NCI-H1694 (cell line): ENCODE results near the gene DOCK2.
A peak's percentile ranks its signal among the peaks of the same experiment; 100 is the strongest.
"Not testable (repeated sequence)": the region's sequence is repeated elsewhere in the genome, so short reads cannot be mapped to it uniquely, and the experiment has no call there.

Source experiments
- DNase-seq: peaks from one replicate; lab custom pipeline; 2025; lab: John Stamatoyannopoulos, UW

The DOCK2 gene

DNA sequence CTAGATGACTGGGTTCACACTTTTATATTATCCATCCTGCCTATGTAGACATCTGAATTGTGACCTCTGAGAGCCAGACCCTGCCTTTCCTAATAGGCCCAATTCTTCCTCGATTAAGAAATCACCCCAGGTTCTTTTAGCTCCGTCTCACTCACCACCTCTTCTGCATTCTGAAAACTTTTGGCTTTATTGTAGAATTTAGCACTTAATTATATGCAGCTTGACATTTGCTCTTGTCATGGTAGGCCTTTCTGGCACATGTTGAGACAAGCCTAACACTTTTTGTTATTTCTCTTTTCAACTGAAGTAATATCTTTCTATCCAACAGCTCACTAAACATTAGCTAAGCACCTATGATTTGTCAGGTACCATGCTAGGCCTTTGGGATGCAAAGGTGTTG, 180.0 kb downstream of the DOCK2 start:
- no peak for DNase-seq

DNA sequence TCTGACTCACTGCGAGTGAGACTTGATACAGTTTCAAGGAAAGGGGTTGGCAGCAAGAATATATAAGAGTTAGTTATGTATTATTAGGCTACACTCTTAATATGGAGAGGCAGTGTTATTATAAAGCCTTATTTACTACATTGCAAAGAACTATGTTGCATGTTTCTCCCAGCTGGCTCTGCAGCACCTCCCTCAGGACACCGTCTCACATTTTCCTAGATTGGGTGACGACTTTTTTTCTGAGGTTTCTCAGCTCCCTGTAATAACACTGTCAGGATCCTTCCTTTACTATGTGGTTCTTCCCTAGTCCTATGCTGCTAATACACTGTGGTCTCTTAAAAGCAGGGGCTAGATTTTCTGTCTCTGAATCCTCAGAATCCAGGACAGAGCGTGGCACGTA, 189.5 kb downstream of the DOCK2 start:
- DNase-seq: no peak

DNA sequence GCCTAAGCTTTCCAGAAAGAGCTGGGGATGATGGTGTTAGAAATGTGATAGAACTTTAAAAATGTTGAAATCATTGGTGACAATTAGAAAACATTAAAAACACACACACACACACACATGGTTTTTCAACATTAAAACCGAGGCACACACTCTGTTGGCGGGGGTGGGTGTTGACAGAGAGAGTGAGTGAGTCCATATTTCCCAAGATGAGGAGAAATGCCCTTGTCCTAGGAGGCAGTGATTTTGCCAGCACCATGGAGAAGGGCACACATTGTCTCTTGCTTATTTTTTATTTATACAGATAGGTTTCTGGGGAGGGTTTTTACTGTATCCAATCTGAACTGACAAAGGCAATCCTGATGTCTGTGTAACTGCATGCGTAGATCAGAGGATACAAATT, 190.7 kb downstream of the DOCK2 start:
- no peak for DNase-seq

DNA sequence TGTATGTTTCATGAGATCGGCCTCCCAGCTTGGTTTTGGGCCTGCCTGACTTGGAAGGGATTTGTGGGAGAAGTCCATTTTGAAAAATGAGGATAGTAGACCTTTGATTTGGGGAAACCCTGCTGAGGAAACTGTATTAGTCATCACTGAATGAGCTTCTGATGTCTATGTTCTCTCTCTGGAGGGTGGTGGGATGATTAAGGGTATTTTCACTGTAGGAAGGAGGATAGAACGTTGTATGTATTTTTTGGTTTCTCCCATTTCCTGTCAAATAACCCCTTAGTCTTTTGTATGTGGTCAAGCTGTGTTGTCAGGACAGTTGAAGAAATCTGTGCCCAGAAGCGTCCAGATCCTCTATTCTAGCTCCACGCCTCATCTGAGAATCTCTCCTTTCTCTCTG, 191.3 kb downstream of the DOCK2 start:
- DNase-seq: no peak

DNA sequence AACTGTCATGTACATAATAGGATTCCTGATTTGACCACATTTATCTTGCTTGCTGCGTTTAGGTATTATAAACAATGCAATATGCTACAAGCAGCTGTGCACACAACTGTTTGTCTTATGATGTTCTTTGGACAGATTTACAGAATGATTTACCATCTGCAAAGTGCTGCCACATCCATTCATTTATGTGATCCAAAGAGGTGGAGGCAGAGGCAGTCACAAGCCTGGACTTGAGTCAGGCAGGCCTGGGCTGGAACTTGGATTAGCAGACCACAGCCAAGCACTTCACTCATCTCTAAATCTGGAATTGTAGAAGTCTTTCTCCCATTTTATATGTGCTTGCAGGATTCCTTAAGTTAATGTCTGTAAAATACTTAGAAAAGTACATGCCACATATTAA, 194.3 kb downstream of the DOCK2 start:
- DNase-seq: peak; percentile 76

DNA sequence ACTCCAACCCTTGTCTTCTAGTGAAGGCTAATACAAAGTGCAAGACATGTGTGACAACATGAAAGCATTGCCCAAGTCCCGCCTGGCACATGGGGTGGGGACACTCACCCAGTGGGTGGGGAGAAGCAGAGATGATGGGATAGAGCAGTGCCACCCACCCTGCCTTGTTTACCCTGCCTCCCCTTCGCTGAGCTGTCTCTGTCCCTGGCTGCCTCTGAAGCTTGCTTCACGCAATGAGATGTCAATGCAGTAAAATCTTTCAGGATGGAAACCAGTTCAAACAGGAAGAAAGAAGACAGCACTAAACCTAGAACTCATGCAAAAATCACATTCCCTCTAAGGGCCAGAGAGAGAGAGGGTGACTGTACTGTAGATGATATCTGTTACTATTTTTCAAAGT, 195.2 kb downstream of the DOCK2 start:
- no peak for DNase-seq

DNA sequence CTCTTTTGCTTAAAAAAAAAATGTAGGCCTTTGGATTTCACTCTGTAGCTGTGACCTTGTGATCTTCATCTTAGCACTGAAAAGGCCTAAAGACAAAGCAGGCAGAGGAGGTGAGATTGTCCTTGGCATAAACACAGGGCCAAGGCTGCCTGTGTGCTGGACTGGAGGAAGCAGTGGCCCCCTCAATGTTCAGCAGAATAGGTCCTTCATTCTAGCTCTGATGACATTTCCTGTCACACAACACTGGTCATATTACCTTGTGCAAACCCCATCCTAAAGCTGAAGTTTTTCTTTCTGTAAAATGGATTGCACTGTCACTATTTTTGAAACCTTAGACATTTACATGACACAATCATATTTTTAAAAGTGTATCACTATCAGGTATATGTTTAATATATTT, 195.8 kb downstream of the DOCK2 start:
- DNase-seq: no peak

DNA sequence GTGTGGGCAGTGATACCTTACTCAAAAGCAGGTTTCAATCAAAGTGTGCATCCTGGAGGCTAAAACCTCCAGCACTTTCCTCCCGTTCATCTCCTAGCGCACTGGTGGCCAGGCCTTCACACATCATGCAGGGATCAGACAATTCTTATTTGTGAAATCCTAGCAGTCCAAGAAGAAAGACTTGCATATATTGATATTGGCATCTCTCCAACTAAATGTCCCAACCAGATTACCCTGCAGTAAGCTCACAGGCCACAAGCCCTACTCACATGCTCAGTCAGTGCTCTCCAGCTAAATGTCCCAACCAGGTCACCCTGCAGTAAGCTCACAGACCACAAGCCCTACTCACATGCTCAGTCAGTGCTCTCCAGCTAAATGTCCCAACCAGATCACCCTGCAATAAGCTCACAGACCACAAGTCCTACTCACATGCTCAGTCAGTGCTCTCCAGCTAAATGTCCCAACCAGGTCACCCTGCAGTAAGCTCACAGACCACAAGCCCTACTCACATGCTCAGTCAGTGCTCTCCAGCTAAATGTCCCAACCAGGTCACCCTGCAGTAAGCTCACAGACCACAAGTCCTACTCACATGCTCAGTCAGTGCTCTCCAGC, 196.7 kb downstream of the DOCK2 start:
- DNase-seq: not testable (repeated sequence)

DNA sequence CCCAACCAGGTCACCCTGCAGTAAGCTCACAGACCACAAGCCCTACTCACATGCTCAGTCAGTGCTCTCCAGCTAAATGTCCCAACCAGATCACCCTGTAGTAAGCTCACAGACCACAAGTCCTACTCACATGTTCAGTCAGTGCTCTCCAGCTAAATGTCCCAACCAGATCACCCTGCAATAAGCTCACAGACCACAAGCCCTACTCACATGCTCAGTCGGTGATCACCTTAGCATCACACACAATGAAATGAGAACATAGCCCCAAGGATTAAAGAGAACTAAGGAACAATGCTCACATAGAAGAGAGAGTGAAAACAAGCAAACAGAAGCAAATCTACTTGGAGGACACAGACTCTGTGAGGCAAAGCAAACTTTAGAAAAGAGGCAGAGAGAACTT, 197.5 kb downstream of the DOCK2 start:
- DNase-seq: not testable (repeated sequence)

DNA sequence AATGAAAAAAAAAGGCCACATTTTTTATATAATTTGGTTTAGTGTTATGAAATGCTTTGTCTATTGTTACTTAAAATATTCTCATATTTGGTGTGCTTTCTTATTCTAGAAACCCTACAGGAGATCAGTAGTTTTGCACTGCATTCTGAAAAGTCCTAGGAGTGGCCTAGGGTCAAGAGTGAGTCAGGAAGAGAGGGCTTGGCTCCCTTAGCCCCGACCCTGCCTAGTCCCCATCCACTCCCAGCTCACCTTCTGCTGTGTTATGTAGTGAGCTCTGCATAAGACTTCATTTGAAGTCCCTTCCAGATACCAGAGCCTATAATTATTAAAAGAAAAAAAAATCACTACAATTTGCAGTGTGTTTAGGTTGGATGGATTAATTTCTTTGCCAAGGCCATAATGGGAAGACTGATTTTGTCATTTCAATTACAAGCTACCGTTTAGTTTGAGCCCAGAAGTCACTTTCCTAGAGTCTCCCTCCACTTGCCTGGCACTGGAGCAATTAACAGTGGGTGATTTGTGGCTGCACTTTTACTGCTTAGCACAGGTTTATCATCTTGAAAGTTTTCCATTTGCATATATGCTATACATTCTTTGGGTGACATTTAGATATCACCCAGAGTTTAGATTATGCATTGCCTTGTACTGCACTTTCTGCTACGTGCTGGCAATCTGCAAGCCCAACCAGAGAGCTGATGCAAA, 199.9 kb downstream of the DOCK2 start:
- DNase-seq: no peak

DNA sequence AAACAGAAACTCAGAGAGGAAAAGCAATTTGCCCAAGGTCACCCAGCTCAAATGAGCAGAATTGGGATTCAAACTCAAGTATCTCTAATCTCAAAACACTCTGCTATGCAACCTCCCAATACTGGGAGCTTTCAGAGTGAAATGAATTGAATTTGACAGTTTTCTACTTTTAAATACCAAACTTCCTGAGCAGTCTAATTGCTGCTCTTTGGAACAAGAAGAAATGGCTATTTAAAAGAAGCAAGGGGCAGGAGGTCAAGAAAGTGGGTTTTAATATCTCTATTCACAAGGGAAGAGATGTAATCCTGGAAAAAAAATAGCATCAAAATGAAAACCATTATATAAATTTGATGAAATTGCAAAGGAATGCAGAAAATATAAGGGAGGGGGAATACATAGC, 200.6 kb downstream of the DOCK2 start:
- DNase-seq: no peak

DNA sequence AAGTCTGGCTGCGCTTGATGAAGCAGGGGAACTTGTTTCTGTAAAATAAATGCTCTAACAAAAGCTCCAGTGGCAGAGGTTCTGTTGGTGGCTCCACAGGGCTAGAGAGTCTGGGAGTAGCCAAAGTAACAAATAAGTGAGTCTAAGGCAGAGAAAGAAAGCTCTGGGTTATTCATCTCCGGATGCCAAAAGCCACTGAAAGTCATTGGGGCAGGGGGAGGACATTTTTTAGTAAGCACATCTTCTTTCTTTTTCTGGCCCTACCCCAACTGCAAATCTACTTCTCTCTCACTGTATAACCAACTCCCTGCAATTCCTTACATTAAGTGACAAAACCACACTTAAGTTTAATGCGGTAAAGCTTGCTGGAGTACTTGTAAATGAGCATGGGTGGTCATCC, 201.6 kb downstream of the DOCK2 start:
- DNase-seq: no peak

DNA sequence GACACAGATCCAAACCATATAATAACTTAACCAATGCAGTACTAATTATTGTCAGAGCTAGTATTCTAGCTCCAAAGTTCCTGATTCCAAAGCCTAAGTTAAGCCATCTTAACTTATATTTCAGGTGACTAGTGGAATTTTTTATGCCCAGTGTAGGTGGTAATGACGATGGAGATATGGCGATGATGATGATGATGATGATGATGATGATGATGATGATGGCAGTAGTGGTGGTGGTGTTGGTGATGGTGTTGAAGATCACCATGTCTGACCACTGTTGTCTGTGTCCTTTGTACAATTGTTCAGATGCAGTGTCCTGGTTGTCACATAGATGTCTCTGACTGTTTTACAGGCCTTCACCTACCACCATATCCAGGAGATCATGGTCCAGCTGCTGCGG, 203.3 kb downstream of the DOCK2 start:
- no peak for DNase-seq

DNA sequence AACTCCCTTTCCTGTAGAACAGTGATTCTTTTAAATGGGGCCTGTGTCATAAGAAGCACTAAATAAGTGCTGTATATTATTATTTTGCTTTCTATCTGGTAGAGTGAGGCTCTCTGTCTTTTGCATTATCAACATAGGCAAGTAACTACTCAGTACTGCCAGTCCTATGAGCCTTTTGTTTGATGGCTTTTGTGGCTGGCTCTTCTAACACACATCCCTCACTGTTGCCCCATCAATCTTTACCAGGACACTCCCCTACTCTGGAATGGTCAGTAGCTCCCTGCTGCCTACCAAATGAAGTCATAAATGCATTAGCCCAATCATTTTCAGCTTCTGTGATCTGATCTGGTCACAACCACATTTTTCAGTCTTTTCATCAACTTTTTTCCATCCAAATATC, 205.6 kb downstream of the DOCK2 start:
- DNase-seq: no peak

DNA sequence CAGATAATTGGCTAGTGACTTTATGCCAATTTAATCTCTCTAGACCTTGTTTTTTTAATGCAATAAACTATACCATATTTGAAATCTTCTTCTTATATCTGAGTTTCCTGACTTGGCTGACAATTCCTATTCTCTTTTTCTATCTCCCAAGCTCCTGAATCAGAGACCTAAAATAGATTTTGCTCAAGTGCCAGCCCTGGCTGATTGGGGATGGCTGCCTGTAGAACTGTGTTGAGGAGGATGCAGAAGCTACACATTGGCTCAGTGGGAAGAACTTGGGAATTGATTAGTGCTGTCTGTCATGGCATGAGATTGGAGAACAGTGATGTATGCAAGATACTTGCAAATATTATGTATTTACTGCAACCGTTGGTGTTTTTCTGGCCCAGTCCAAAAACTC, 210.4 kb downstream of the DOCK2 start:
- no peak for DNase-seq

DNA sequence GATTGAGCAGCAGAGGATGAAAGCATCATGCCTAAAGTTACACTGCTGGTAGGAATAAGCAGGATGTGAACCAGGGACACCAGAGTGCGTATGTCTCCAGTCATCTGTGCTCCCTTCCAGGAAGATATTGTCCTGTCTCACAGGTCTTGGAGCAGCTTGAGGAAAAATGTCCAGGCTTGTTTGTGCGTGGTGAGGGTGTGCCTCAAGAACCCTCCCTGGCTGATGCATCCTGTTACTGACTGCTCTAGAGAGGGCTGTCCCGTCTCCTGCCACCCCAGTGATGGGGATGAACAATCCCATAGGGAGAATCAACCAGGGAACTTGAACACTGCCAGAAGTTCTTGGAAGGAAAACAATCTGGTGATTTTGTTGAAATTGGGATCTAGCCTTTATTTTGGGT, 211.2 kb downstream of the DOCK2 start:
- no peak for DNase-seq

DNA sequence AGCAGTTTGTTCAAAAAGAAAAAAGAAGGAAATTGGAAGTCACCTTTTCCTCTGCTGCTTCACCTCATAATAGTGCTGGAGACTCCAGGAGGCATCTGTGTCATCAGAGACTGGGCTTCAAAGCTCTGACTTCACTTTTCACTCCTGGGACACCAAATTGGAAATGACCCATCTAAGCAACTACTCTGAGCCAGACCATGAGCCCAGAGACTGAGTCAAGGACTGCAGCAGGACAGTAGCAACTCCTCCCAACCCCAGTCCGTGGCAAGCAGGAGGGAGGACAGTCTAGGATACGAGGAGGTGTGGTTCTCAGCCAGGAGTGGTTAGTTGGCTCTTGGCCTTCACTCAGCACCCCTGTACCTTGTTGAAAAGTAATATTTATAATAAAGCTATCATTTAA, 211.7 kb downstream of the DOCK2 start:
- DNase-seq: no peak

DNA sequence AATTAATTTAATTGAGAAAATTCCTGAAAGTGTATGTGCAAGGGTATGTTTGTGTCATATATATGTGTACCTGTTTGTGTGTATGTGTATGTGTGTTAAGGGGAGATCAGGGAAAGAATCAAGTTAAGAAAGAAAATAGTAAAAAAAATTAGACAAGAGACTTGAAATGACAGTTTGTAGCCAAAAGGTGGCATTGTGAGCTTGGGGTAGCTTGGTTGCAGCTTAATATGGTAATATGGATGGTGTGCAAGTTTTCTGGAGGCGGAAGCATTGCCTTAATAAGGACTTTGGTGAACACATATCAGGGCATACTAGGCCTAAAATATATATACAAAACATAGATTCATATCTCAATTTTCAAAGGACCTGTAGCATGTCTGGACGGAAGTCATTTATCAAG, 213.3 kb downstream of the DOCK2 start:
- DNase-seq: no peak

DNA sequence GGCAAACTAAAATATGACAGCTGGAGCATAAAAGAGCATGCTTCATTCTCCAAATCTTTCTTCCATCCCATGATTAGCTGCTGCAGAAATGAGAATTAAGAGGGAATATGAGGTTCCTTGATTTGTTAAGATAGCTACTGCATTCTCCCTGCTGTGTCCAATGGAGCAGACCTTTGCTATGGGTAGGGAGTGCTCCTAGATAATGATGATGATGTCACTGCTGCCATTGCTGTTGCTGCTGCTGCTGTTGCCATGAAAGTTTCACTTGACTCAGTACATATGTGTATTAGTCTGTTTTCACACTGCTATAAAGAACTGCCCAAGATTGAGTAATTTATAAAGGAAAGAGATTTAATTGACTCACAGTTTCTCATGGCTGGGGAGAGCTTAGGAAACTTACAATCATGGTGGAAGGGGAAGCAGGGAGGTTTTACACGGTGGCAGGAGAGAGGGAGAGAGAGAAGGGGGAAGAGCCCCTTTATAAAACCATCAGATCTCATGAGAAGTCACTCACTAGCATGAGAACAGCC, 214.3 kb downstream of the DOCK2 start:
- no peak for DNase-seq

DNA sequence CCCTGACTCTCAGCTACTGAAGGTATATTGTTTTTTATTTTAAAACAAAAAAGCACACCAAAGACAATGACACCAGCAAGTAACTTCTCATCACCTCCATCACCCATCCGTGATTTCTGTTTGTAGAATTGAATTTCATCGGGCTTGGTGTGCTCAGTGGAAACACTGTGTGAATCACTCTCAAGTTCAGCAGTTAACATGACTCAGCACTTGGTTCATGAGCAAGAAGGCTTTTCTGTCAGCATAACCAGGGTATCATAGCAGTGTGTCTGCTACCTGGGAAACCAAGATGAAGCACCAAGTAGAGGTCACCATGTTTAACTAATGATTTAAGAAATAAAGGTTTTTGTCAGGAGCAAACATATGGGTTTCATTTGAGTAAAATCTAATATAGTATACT, 219.5 kb downstream of the DOCK2 start:
- DNase-seq: no peak

DNA sequence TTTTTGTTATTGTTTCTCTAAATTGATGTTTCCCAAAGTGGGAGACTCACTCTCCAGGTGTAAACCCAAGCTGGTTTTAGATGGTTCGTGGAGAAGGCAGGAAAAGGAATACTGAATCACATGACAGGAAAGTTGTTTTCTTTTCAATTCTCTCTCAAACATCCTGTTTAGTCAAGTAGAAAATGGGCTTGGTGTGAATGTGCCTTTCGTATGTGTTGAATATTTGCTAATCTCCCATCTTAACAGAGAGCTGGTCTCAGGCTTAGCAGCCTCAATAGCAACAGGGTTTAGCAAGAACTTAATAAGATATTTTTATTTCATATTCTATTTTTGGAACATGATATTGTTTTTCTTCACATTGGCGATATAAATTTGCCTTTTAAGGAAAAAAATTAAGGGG, 223.5 kb downstream of the DOCK2 start:
- DNase-seq: no peak

DNA sequence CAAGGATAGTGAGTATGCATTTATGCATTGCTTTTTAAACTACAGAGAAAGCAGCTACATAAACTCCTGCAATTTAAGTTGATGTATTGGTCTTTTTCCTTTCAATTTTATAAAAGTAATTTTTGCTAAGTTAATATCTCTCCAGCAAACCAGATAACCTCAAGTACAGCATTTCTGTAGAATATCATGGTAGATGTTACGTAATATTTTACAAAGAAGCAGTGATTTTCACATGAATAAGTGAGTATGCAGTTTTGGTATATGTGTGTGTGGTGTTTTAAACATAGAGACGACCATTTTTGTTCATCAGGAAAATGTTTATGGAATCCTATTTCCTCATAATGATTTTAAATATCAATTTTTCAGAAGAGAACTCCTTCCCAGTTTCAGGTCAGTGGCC, 224.4 kb downstream of the DOCK2 start:
- DNase-seq: no peak

DNA sequence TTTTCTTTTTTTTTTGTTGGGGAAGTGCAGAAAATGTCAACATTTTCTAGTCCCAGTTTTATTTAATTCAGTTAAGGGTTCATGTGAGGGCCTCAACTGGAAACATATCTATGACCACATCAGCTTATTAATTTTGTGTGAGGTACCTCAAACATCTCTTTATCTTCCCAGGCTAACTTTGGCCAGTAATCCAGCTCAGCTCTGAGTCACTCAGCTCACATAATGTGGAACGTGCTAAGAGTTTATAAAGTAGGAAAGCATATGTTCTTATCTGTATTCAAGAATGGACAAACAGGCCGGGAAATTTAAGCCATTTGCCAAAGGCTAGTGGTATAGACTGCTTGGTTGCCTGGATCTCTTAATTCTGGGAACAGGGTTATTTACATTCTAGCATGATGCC, 224.9 kb downstream of the DOCK2 start:
- DNase-seq: no peak

DNA sequence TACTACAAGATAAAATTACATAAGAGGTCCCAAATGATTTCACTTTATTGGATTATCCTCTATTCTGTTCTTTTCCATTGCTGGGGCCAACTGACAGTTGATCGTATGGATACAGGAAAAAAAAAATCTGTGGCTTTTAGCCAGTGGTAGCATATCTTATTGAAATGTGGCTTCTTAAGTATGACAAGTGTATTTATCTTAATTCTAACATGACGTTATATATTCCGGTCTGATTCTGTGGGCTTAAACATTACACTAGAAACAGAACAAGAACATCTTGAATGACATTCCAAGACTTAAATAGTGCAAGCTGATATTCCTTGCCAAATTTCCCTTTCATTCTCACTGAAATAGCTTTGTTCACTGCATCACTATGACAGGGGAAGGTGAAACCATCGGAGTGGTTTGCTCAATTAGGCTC, 225.3 kb downstream of the DOCK2 start:
- DNase-seq: no peak
